ENCODE measurements around the gene TRIO. TPM values are rescaled to one million over a fixed set of nuclear protein-coding genes. Genes with fewer than 3 reads are reported as not detected.

TRIO gene
- total RNA-seq, 2 donors from 2014 or later, result 50.4 to 60.8 TPM

DNA sequence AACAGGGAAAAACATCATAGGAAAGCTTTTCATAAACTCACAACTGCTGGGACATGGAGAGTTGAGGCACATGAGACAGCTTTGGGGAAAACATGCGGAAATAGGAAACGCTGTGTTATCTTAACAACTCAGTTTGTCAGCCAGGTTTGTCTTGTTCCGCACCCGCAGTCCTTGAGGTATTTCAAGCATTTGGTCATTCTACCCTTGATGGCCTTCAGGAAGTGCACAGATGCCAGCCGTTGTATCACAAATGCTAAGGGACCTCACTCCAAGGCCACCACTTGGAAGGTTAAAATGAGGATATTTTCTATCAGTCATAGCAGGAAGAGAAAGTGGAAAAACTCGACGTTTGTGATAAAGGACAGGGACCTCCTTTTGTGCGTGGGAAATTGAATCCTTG, 83.8 kb downstream of the TRIO start:
- no peak for DNase-seq
- intact Hi-C loops (cut with DNase I), result no loop called here
- no peak for ATAC-seq

- no peak for DNase-seq
- no peak for ATAC-seq
- intact Hi-C loops (cut with DNase I), result no loop called here
Observed at GRCh38 chr5:14227513-14227912, 84.4 kb downstream of the TRIO start.

GRCh38 chr5:14228219-14228618, 85.1 kb downstream of the TRIO start:
- no peak for ATAC-seq
- intact Hi-C loops (cut with DNase I), result no loop called here
- DNase-seq, result no peak

GRCh38 chr5:14229181-14229580, 86.0 kb downstream of the TRIO start:
- no peak for DNase-seq
- ATAC-seq, result peak in 1 of 2 donors; percentile 50
- intact Hi-C loops (cut with DNase I), result no loop called here

DNA sequence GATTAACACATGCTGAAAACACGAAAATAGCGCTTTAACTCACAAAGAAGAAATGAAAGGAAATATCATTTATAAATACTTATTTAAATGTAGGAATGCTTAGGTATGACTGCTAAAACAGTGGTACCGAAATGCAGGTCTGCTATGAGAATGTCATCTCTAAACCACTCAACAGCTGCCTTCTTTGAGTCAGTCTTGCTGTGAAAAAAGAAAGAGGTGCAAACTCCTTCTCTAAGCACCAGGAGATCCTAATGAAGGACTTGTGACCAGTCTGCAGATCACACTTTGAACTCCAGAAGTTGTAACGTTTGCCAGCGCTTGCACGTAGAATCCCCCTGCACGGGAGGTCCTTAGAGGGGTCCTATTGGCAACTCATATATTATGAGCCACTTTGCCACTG, 86.6 kb downstream of the TRIO start:
- ATAC-seq (no peak), DNase-seq (no peak)
- intact Hi-C loops (cut with DNase I), result no loop called here

GRCh38 chr5:14231156-14231555, 88.0 kb downstream of the TRIO start:
- DNase-seq (no peak), ATAC-seq (no peak)
- intact Hi-C loops (cut with DNase I), result no loop called here

DNA sequence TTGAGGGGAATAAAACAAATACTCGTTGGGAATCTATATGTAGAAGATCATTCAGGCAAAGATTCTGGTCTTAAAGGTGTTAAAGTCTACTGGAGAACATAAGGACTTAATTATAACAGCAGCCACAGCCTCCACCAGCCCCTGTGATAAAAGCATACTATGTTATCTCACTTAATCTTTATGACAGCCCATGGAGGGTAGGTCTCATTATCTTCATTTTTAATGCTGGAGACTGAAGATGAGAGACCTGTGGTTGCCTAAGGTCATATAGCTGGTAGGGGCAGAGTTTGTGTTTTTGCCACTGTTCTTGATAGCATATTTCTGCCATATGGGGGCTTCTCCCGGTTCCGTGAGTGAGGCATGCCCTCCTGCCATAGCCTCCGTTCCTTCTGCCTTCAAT, 88.7 kb downstream of the TRIO start:
- ATAC-seq (no peak), DNase-seq (no peak)
- intact Hi-C loops (cut with DNase I), result no loop called here

DNA sequence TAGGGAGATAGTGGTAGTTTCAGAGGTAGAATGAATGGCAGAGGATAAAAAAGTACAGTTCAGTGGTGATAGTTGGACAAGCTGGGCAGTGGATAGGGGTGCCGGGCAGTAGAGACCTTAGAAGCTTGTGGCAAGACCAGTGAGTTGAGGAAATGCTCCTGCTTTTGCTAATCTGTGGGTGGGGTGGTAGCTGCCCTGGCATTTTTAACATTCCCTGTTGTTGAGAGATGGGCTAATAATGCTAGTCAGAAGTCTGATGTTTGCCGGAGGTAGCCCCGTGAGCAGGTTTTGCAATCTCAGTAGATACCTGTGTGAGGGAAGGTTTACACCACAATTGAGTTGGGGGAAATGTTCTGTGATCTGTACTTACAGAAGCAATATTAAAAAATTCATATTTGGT, 91.1 kb downstream of the TRIO start:
- ATAC-seq (peak in 1 of 2 donors; percentile 47), DNase-seq (no peak)
- intact Hi-C loops (cut with DNase I), result no loop called here

GRCh38 chr5:14235872-14236271, 92.7 kb downstream of the TRIO start:
- ATAC-seq (no peak), DNase-seq (no peak)
- intact Hi-C loops (cut with DNase I), result no loop called here

DNA sequence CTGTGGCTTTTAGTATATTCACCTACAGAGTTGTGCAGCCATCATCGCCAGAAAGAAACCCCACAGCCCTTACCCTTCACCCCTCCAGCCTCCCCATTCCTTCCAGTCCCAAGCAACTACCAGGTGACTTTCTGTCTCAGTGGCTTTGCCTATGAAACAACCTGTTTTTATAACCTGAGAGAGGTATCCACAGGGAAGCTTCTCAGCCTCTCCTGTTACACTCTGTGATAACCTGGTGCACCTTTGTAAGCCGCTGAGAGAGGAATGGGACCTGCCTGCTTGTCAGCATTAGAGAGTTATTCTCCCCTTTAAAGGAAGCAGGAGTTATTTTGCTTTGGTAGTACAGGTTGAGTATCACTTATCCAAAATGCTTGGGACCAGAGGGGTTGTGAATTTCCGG, 93.6 kb downstream of the TRIO start:
- no peak for ATAC-seq
- DNase-seq, result no peak
- intact Hi-C loops (cut with DNase I), result no loop called here

DNA sequence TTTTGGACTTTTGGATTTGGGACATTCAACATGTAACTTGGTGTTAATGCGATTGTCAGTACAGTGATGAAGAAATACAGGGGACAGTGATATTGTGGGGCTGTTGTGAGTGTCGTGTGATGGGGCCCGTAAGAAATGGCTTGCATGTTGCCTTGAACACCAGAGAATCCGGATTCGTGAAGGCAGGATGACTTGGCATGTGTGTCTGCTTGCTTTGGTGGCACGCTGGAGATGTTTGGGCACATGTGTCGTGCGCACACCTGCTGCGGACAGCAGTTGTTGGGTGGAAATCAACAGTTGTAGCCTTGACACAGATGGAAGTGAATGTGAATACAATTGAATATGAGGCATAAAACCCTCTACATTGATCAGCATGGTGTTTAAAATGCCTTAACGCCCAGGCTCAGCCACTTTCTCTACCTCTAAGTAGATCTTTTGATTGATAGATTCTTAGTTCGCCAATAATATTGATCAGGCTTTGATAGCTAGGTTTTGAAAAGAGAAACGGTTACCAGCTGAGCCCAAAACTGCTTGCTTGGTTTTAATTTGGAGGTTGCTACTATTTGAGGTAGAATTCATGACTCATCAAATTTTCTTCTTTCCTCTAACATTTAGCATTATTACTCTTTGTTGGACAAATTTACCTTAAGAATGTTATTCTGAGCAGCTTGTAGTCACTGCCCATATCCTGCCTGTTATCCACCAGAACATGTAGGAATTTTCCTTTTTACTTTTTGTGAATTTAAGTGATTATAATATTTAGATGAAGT, 94.4 kb downstream of the TRIO start:
- no peak for DNase-seq
- no peak for ATAC-seq
- intact Hi-C loops (cut with DNase I), result no loop called here

DNA sequence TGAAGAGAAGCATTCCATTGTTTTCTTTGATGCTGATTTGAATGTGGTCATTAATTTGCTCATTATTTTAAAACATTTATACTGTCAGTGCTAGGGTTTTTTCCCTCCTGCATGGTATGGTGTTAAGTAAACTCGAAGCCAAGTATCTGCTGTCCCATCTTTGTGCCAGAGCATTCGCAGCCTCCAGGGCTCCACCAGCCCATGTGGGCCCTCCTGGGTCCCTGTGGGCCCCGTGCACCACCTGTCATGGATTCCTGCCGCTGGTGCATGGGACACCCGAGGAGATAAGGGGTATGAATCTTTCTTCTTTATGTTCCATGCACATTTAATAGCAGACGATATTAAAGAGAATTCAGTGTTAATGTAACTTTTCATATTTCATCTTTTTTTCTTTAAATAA, 95.1 kb downstream of the TRIO start:
- DNase-seq (no peak), ATAC-seq (no peak)

GRCh38 chr5:14239404-14239803, 96.3 kb downstream of the TRIO start:
- ATAC-seq (no peak), DNase-seq (no peak)
- intact Hi-C loops (cut with DNase I), result no loop called here

More for the DNA sequence above, 95.1 kb downstream of the TRIO start:
- intact Hi-C loops (cut with DNase I), result no loop called here

DNA sequence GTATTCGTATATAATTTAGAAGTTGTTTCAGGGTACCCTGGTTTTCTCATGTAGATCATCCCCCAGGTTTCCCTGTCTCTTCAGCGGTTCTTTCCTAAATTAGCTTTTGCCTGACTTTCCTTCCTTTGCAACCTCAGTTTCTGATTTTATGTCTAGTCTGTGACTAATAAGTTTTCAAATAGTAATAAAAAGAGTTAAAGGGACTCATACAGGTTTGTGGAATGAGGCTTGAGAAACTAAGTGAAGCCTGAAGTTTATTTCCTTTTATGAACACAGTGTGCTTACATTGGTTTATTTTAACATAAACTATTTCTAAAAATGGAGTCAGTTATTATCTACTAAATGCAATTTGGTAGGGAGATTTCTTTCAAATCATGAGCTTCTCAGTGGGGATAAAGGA, 96.8 kb downstream of the TRIO start:
- intact Hi-C loops (cut with DNase I), result no loop called here
- no peak for DNase-seq
- ATAC-seq, result no peak

- DNase-seq (no peak), ATAC-seq (no peak)
- intact Hi-C loops (cut with DNase I), result no loop called here
Observed at GRCh38 chr5:14240359-14240758, 97.2 kb downstream of the TRIO start.

- intact Hi-C loops (cut with DNase I), result no loop called here
- DNase-seq (no peak), ATAC-seq (no peak)
Observed at GRCh38 chr5:14241141-14241540, 98.0 kb downstream of the TRIO start.

- intact Hi-C loops (cut with DNase I), result no loop called here
- DNase-seq, result no peak
Observed at GRCh38 chr5:14242447-14242846, 99.3 kb downstream of the TRIO start.

GRCh38 chr5:14242871-14243383, 99.8 kb downstream of the TRIO start:
- ATAC-seq (no peak), DNase-seq (no peak)
- intact Hi-C loops (cut with DNase I), result no loop called here

More at GRCh38 chr5:14242447-14242846, 99.3 kb downstream of the TRIO start:
- no peak for ATAC-seq

- no peak for ATAC-seq
- no peak for DNase-seq
- intact Hi-C loops (cut with DNase I), result no loop called here
Observed at GRCh38 chr5:14243766-14244165, 100.6 kb downstream of the TRIO start.

DNA sequence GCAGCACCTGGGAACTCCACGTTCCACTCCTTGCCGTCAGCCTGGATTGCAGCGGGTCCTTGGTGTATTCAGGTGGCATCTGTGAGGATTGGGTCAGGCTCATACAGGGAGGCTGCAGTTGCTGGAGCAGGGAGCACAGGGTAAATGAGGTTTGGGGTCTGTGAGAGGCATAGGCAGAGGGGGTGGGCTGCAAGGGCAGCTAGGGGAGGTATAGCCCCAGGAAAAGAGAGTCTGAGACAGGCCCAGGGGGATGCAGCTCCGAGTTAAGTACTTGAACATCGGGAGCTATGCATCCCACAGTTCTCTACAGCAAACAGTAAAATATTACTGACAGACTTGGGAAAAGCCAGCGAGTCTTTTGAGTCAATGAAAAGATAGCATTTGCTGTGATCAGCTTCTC, 101.6 kb downstream of the TRIO start:
- intact Hi-C loops (cut with DNase I), result no loop called here
- no peak for ATAC-seq
- DNase-seq, result no peak

DNA sequence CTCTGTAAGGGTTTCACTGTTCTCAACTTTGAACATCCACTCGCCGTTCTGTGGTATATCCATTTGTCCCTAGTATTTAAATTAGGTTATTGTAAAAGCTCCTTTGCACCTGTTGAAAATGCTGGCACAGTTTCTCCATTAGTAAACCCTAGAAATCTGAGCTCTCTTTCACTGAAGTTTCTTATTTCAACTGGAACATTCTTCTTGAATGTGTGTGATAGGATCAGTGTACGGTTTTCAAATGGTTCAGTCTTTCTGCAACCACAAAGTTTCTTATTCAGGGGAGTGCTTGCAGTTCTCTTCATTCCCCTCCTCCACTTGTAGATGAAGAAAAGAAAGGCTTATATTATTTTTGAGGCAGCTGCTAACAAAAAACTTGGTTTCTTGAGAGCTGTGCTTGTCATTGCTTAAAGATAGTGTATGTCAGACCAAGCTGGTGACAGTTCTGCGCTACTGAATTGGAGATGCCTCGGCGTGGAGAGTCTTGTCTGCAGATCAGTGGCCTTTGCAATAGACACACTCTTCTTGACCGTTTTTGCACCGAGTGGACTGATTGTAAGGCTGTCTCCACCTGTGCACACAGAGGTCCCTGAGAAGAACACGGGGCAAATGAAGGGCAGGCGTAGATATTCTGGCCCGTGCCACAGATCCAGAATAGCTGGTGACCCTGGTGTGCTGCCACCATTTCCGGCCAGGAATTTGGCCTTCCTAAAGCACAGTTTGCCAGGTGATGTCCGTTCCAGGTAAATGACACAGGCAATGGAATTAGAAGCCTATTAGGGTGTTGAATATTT, 102.2 kb downstream of the TRIO start:
- no peak for ATAC-seq
- no peak for DNase-seq
- intact Hi-C loops (cut with DNase I), result no loop called here

Measured in left cardiac atrium (tissue), 4 donors.